GM12892 (cell line): ENCODE results near the gene JAM2.

Experiments used
- POLR2A ChIP-seq: IDR thresholded peaks from 2 replicates; pipeline ENCODE4 v1.6.1; 2011; ENCODE audit warnings: low read depth, low read length, control low read depth
- POLR2AphosphoS5 ChIP-seq: IDR thresholded peaks from 2 replicates; pipeline ENCODE4 v1.6.1; 2011; ENCODE audit warnings: low read depth, low read length, control low read depth
- TAF1 ChIP-seq: IDR thresholded peaks from 2 replicates; pipeline ENCODE4 v1.6.1; 2011; ENCODE audit warnings: low read depth, mild to moderate bottlenecking, control low read depth, low read length, borderline replicate concordance

DNA sequence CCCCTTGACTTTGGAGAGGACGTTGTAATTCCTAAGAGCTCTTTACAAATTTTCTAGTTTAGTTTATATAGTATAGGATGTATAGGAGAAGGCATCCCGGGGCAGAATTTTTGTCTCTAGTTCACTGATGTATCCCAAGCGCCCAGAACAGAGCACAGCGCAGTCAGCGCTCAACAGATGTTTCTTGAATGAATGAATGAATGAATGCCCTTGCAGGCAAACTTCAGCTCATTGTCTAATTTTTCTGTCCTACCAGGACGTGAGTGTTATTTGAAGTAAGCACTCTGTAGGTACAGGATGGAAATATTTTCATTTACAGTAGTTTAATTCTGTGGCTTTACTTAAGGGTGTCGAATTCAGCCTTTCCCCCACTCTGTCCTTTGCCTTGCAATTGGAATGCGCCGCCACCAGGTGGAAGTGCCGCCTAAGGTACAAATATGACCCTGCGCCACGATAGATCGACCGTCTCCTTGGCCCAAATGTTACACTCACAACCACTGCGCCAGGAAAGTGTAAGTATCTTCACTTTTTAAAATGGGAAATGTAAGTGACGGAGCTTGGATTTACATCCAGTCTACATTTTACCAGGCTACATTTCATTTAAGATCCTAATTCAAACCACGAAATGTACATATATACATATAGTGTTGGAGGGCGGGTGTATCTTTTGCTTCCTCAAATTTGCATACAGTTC, 30.9 kb upstream of the JAM2 start:
- TF ChIP-seq POLR2A: no peak
- no peak for TF ChIP-seq POLR2AphosphoS5
- no peak for TF ChIP-seq TAF1
